ENCODE data around the gene GM2A. TPM values are rescaled to one million over a fixed set of nuclear protein-coding genes. Genes with fewer than 3 reads are reported as not detected.

Gene GM2A
- total RNA-seq, 1 donor from 2014 or later, result 15.4 TPM

- intact Hi-C loops (cut with micrococcal nuclease), result loop anchor here (5.0 kb wide), 1 partner anchor 192 kb away; no protein-coding TSS in a partner anchor
- no peak overlapping the region for H3K27ac Mint-ChIP-seq
- H3K4me1 Mint-ChIP-seq, result no peaks in the 10 kb centered on the region
- no peak for DNase-seq
- no peak overlapping the region for H3K4me3 Mint-ChIP-seq
- no peaks in the 10 kb centered on the region for H3K9me3 Mint-ChIP-seq
- H3K27me3 Mint-ChIP-seq, result peaks cover 8% of the 10 kb centered on the region
- no peaks in the 10 kb centered on the region for H3K36me3 Mint-ChIP-seq (ENCODE audit: low read depth)
These were observed 66.1 kb downstream of the GM2A start for GRCh38 chr5:151318850-151319732.

Other genes with a start within 250 kb of the GM2A start
- not detected in 2 replicates for gene GPX3, start 232.6 kb upstream of the GM2A start, total RNA-seq
- gene TNIP1, start 172.2 kb upstream of the GM2A start, total RNA-seq, result 345 and 360 TPM in 2 replicates
- 314 and 315 TPM in 2 replicates for gene ANXA6, start 95.4 kb upstream of the GM2A start, total RNA-seq
- 22.7 and 23.2 TPM in 2 replicates for gene CCDC69, start 29.1 kb upstream of the GM2A start, total RNA-seq
- gene SLC36A3, start 50.6 kb downstream of the GM2A start, total RNA-seq, result not detected in 2 replicates
- not detected in 2 replicates for gene SLC36A2, start 94.4 kb downstream of the GM2A start, total RNA-seq
- gene SLC36A1, start 194.4 kb downstream of the GM2A start, total RNA-seq, result 7.2 and 7.8 TPM in 2 replicates

Data from activated CD4-positive, alpha-beta T cell treated with anti-CD3 and anti-CD28 coated beads, Interleukin-2, amount 10 ng/mL, durations not matched to agents 24 days and 14 days (primary cell).